ENCODE measurements around the gene CSHL1. TPM values are rescaled to one million over a fixed set of nuclear protein-coding genes. Genes with fewer than 3 reads are reported as not detected.
"Not testable (repeated sequence)": the region's sequence is repeated elsewhere in the genome, so short reads cannot be mapped to it uniquely, and the experiment has no call there.

CSHL1 gene
- total RNA-seq, 2 experiments from 2014 or later = not detected

DNA sequence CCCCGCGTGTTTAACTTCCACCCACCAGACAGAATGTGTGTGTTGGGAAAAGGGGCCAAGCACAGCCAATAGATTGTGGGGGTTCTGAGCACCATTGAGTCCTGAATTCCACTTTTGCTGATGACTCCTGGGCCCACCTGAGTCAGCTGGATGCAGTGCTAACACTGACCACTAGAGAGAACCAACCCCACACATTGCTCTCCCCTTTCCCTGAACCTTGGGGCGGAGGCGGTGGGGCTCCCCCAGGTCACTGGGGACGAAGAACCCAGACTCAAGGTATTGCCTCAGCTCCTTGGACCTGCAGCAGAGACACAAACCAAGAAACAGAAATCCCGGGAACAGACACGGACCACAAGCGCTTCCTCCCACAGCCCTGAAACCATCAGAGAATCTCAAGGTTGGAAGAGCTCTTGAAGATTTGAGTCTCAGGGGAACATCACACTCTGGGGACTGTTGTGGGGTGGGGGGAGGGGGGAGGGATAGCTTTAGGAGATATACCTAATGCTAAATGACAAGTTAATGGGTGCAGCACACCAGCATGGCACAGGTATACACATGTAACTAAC is 36.9 kb downstream of the CSHL1 start:
- H3K36me3 Mint-ChIP-seq (ENCODE audit: low read depth); DNase-seq; intact Hi-C loops (cut with micrococcal nuclease); H3K27me3 Mint-ChIP-seq (ENCODE audit: low read depth); H3K4me1 Mint-ChIP-seq (ENCODE audit: low read depth); H3K4me3 Mint-ChIP-seq; H3K27ac Mint-ChIP-seq; H3K9me3 Mint-ChIP-seq: not testable (repeated sequence)
- CTCF ChIA-PET = interaction anchor here (0.9 to 3.3 kb wide), 3 partner anchors 8 to 14 kb away, joined by 3 to 14 read pairs (median 4); no protein-coding TSS in a partner anchor

DNA sequence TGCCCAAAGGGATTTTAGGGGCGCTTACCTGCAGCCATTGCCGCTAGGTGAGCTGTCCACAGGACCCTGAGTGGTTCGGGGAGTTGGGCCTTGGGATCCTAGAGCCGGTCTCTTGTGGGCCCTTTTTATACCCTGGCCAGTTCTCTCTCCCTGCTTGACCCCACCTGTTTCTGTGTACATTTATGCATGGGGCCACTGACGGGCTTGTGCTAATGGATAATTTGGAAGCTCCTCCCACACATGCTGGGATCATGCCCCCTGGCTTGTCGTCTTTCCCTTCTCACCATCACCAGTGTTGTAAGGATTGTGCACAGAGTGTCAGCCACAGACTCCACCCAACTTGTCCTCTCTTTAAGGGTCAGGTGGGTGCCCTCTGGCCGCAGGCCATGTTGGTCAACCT is 37.5 kb downstream of the CSHL1 start, which contains the start of gene CSH2:
TSS of gene CSH2 (minus strand) at position 101 of the 400 bp plus-strand sequence. CDS start at position 38, 63 bp downstream.
- intact Hi-C loops (cut with micrococcal nuclease); H3K9me3 Mint-ChIP-seq; H3K27ac Mint-ChIP-seq; H3K4me1 Mint-ChIP-seq (ENCODE audit: low read depth); H3K36me3 Mint-ChIP-seq (ENCODE audit: low read depth); DNase-seq; H3K4me3 Mint-ChIP-seq; H3K27me3 Mint-ChIP-seq (ENCODE audit: low read depth): not testable (repeated sequence)
- CTCF ChIA-PET = interaction anchor here (1.1 to 3.3 kb wide), 2 partner anchors 8 to 15 kb away, joined by 4 to 14 read pairs; no protein-coding TSS in a partner anchor

DNA sequence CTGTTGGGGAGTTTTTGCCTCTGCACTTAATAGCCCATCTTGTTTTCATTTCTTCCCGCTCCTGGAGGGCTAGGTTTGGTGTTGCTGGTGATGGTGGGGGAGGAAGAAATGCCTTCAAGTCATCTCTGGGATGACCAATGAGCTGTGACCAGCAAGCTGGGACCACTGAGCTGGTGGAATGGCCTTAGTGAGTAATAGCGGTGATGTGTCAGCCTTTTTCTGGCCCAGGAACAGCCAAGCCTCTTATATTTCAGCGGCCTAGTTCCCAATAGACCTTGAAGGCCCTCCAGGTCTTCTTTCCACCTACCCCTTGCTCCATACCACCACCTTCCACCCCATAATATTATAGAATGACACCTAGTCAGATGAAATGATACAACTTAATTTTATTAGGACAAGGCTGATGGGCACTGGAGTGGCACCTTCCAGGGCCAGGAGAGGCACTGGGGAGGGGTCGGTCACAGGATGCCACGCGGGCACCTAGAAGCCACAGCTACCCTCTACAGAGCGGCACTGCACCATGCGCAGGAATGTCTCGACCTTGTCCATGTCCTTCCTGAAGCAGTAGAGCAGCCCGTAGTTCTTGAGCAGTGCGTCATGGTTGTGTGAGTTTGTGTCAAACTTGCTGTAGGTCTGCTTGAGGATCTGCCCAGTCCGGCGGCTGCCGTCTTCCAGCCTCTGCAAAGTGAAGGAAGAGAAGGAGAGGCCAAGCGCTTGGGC is 39.3 kb downstream of the CSHL1 start:
- intact Hi-C loops (cut with micrococcal nuclease) = loop anchor here (2.0 kb wide), 1 partner anchor 447 kb away; no protein-coding TSS in a partner anchor
- H3K27me3 Mint-ChIP-seq (ENCODE audit: low read depth); H3K36me3 Mint-ChIP-seq (ENCODE audit: low read depth); CTCF ChIA-PET; H3K4me1 Mint-ChIP-seq (ENCODE audit: low read depth); H3K4me3 Mint-ChIP-seq; H3K9me3 Mint-ChIP-seq; H3K27ac Mint-ChIP-seq; DNase-seq: not testable (repeated sequence)

GRCh38 chr17:63870292-63870665 is 40.8 kb downstream of the CSHL1 start:
- not testable (repeated sequence) for DNase-seq; H3K36me3 Mint-ChIP-seq (ENCODE audit: low read depth); H3K9me3 Mint-ChIP-seq; H3K4me1 Mint-ChIP-seq (ENCODE audit: low read depth); H3K4me3 Mint-ChIP-seq; H3K27me3 Mint-ChIP-seq (ENCODE audit: low read depth); H3K27ac Mint-ChIP-seq
- intact Hi-C loops (cut with micrococcal nuclease) = loop anchor here (2.0 kb wide), 1 partner anchor 445 kb away; no protein-coding TSS in a partner anchor
- CTCF ChIA-PET = interaction anchor here (1.1 to 2.1 kb wide), 3 partner anchors 10 to 445 kb away, joined by 3 to 7 read pairs (median 3); no protein-coding TSS in a partner anchor

DNA sequence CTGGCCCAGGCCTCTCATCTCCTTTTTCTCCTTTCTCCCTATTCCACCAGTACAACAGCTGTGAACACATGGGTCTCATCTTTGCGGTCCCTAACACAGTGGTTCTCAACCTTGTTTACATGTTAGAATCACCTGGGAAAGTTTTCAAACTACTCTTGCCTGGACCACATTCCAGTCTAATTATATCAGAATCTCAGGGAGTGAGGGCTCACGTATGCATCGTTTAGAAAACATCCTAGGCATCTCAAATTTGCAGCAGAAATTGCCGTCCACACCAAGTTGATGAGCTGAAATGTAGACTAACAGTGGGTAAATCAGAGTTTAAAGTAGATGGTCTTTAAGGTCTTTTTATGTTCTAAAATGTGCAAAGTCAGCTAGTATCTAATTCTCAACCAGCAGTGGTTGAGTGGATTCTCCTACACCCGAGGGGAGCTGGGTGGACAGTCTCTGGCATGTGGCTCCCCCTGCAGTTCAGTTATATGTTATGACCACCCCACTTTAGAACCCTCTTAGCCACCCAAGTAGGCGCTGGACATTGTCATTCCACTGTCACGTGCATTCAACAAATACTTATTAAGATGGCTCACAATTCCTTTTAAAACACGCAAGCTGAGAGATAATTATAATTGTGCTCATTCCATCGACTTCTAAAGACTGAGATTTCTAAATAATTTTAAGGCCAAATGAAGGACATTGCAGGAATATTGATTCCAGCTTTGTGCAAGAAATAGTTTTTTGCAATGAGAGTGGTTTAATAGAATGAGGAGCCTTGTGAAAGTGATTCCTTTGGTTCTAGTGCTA is 41.4 kb downstream of the CSHL1 start:
- H3K27ac Mint-ChIP-seq; H3K27me3 Mint-ChIP-seq (ENCODE audit: low read depth); DNase-seq; H3K4me3 Mint-ChIP-seq; H3K4me1 Mint-ChIP-seq (ENCODE audit: low read depth); H3K9me3 Mint-ChIP-seq; H3K36me3 Mint-ChIP-seq (ENCODE audit: low read depth): not testable (repeated sequence)
- CTCF ChIA-PET = interaction anchor here (0.9 to 2.1 kb wide), 4 partner anchors 9 to 444 kb away, joined by 3 to 8 read pairs (median 5); no protein-coding TSS in a partner anchor
- intact Hi-C loops (cut with micrococcal nuclease) = loop anchor here (2.0 kb wide), 1 partner anchor 445 kb away; no protein-coding TSS in a partner anchor

DNA sequence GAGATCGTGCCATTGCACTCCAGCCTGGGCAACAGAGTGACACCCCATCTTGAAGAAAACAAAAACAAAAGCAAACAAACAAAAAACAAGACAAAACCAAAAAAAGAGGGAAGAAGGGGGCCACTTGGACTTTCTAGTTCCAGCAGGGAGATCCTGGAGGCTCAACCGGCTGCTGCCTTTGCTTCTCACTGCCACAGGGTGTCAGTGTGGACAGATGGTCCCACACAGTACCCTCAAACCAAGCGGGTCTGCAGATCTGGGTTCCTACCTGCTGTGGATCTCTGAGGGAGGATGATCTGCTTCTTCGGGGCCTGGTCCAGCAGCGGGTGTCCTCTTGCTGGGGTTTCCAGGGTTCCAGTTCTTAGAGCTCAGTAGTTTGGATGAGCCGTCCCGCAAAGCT is 44.4 kb downstream of the CSHL1 start:
- intact Hi-C loops (cut with micrococcal nuclease); H3K4me3 Mint-ChIP-seq; H3K27ac Mint-ChIP-seq; H3K9me3 Mint-ChIP-seq; H3K4me1 Mint-ChIP-seq (ENCODE audit: low read depth); H3K27me3 Mint-ChIP-seq (ENCODE audit: low read depth); H3K36me3 Mint-ChIP-seq (ENCODE audit: low read depth); DNase-seq: not testable (repeated sequence)
- CTCF ChIA-PET = interaction anchor here (0.7 to 3.5 kb wide), 12 partner anchors 8 to 53 kb away, joined by 3 to 10 read pairs (median 5); partner anchors contain the start of genes CSHL1 and GH2

Other genes starting within 250 kb of the CSHL1 start
- gene LIMD2, start 211.1 kb downstream of the CSHL1 start, total RNA-seq = 100 to 1,000 TPM; 121 TPM
- 10 to 100 TPM; 73.2 to 76.3 TPM for gene STRADA, start 169.5 kb downstream of the CSHL1 start, total RNA-seq
- gene CCDC47, start 137.7 kb downstream of the CSHL1 start, total RNA-seq = 10 to 100 TPM; 40.5 to 42.1 TPM
- gene DDX42, start 137.1 kb downstream of the CSHL1 start, total RNA-seq = 10 to 100 TPM; 91.7 to 92.9 TPM
- 100 to 1,000 TPM; 144 to 154 TPM for gene PSMC5, start 83.8 kb downstream of the CSHL1 start, total RNA-seq
- gene FTSJ3, start 83.6 kb downstream of the CSHL1 start, total RNA-seq = 10 to 100 TPM; 25.3 to 26.2 TPM
- gene SMARCD2, start 68.6 kb downstream of the CSHL1 start, total RNA-seq = 100 to 1,000 TPM in 1 of 2 experiments, 10 to 100 TPM in 1; 98.5 to 107 TPM
- gene CSH2, start 37.6 kb downstream of the CSHL1 start, total RNA-seq = not detected
- gene GH2, start 29.3 kb downstream of the CSHL1 start, total RNA-seq = not detected
- gene CSH1, start 14.7 kb downstream of the CSHL1 start, total RNA-seq = not detected
- gene GH1, start 7.6 kb upstream of the CSHL1 start, total RNA-seq = not detected
- gene CD79B, start 21.1 kb upstream of the CSHL1 start, total RNA-seq = 10 to 100 TPM; 24.2 to 24.3 TPM
- gene SCN4A, start 61.7 kb upstream of the CSHL1 start, total RNA-seq = under 1 TPM; 0.10 to 0.47 TPM
- under 1 TPM; 0.21 to 0.44 TPM for gene PRR29, start 87.1 kb upstream of the CSHL1 start, total RNA-seq
- gene ICAM2, start 109.4 kb upstream of the CSHL1 start, total RNA-seq = 10 to 100 TPM; 41.6 to 41.9 TPM
- gene ERN1, start 218.9 kb upstream of the CSHL1 start, total RNA-seq = 10 to 100 TPM; 21.9 to 22.0 TPM